Measurements from ENCODE around the gene TUBGCP5.

- TF ChIP-seq SIN3A (IDR thresholded peaks at IDR 0.05; ENCODE audit: borderline replicate concordance, insufficient read depth, low read depth, low read length) (no peak), CTCF (IDR thresholded peaks at IDR 0.05) (no peak), TCF7L2 (IDR thresholded peaks at IDR 0.05; ENCODE audit: low read depth, low read length) (no peak), REST (IDR thresholded peaks at IDR 0.05; ENCODE audit: insufficient read depth in 1 of 2, low read depth in 2 of 2, low read length in 1 of 2) (no peak), POLR2AphosphoS5 (IDR thresholded peaks at IDR 0.05; ENCODE audit: low read depth, low read length) (no peak)
Measured at GRCh38 chr15:22966321-22967083, 72.9 kb downstream of the TUBGCP5 start.

Data from Panc1 (cell line).